ENCODE data around the gene CYP17A1.
A peak's percentile ranks its signal among the peaks of the same experiment; 100 is the strongest.

CYP17A1 gene

DNA sequence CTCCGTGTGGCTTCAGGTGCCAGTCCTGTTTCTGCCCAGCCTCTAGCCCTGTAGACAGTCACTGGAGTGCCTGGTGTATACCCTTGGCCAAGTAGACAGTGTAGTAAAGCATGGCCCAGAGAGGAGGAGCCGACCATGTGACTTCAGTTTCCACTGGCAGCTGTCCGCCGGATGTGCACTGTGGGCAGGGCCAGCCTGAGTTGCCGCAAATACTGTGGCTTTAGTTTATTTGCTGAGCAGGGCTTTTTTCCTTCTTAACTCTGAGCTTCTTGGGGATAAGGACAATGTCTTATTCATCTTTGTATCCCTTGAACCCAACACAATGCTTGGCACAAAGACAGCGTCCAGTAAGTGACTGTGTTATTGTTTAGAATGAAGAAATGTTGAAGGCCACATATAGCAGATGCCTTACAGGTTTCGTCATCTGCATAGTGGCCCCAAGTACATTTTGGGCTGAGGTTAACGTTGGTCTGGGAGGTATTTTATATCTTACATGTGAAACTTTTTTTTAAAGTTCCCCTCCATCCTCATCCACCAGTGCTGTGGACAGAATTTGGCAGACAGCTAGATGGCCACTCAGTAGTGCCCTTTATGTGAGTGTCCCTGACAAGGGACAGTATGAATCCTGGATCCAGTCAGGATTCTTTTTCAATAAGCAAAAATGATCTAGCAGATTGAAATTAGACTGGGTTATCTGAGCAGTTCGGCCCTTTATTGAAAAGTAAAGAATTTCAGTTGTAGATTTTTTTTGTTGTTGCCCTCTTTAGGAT is 40.6 kb downstream of the CYP17A1 start:
- no peak overlapping the region for H3K23ac ChIP-seq (ENCODE audit: low read length in 2 of 2)

DNA sequence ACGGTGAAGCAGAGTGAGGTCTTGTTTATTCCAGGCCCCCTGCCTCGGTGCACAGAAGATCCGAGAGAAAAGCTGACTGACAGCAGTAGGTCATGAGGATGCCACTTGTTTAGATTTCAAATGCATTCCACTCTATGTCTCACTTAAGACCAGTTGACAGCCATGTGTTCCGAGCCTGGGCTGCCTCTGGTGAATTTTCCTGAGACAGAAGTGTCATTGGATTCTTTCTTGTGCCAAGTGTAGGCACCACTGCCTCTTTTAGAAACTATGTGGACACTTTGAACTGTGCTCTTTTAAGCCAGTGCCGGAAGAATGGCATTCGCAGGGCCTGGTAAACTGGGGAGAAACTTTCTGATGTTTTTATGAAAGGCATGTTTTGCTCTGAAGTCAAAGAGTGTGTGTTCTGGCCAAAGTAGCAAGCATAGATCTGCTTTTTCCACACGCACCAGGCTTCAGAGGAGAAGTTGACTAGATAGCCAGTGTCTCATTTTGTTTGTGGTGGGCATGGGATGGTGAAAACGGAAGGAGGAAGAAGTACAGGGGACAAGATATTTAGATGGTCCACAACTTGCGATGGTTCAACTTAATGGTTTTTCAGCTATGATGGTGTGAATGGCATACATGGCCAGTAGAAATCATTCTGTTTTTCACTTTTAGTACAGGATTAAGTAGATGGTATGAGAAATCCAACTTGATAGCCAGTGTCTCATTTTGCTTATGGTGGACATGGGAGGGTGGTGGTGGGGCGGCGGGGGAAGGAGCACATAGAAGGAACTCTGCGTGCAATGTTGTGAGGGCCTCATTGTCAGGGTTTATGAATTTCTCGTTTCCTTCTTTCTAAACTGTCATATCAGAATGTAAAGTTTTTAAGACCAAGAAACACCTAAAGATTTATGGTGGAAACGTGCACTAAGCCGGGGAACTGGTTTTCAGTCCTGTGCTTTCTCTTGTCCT is 41.5 kb downstream of the CYP17A1 start:
- peak; percentile 53 for DNase-seq
- no peak overlapping the region for H2BK15ac ChIP-seq (ENCODE audit: low read depth, poor library complexity, severe bottlenecking)
- H3K79me1 ChIP-seq (replicated peaks; ENCODE audit: low read length, poor library complexity, severe bottlenecking): peaks cover 46% of the 10 kb centered on the region
- H2BK120ac ChIP-seq (ENCODE audit: low read depth, low read length): no peak overlapping the region
- H2AFZ ChIP-seq (ENCODE audit: low read depth, low read length): no peak overlapping the region
- H3K4me2 ChIP-seq (ENCODE audit: low read length, poor library complexity, severe bottlenecking): no peak overlapping the region
- 61% methylated on average over 15 of the region's 15 CpGs for WGBS
- no peak overlapping the region for H3K4ac ChIP-seq (ENCODE audit: low read depth in 1 of 2, low read length in 2 of 2)
- H4K8ac ChIP-seq (ENCODE audit: low read length): no peak overlapping the region
- peaks cover 29 to 56% of the 10 kb centered on the region in 2 experiments for H3K36me3 ChIP-seq (ENCODE audit: control insufficient read depth in 1 of 2, insufficient read depth in 2 of 2, low read depth in 1 of 2, low read length in 2 of 2)
- H3K4me3 ChIP-seq (ENCODE audit: insufficient read depth in 1 of 2, low read depth in 1 of 2, low read length in 2 of 2): no peak overlapping the region
- H2AK5ac ChIP-seq (ENCODE audit: low read length, severe bottlenecking): no peak overlapping the region
- H3K4me1 ChIP-seq (ENCODE audit: control insufficient read depth, insufficient read depth, low read depth, low read length): peaks cover 3% of the 10 kb centered on the region
- no peak overlapping the region for H4K91ac ChIP-seq (ENCODE audit: low read length)
- no peak overlapping the region for H2BK5ac ChIP-seq (ENCODE audit: low read depth, low read length, poor library complexity, severe bottlenecking)
- no peak overlapping the region for H3K27ac ChIP-seq (ENCODE audit: low read length, poor library complexity, severe bottlenecking)
- no peak overlapping the region for H2BK12ac ChIP-seq (ENCODE audit: low read length in 2 of 2)
- H3K9me3 ChIP-seq (ENCODE audit: control insufficient read depth, low read length): no peaks in the 10 kb centered on the region
- H3K27me3 ChIP-seq (ENCODE audit: control insufficient read depth in 1 of 2, insufficient read depth in 1 of 2, low read length in 2 of 2): no peaks in the 10 kb centered on the region
- no peak overlapping the region for H3K14ac ChIP-seq (ENCODE audit: low read length in 2 of 2)
- no peak overlapping the region for H3K9ac ChIP-seq (ENCODE audit: low read length)
- no peak overlapping the region for H3K18ac ChIP-seq (ENCODE audit: low read depth in 1 of 2, low read length in 2 of 2)
- no peak overlapping the region for H3K23ac ChIP-seq (ENCODE audit: low read length in 2 of 2)

More for the DNA sequence above, 40.6 kb downstream of the CYP17A1 start:
- H3K9me3 ChIP-seq (ENCODE audit: control insufficient read depth, low read length): no peaks in the 10 kb centered on the region
- H3K9ac ChIP-seq (ENCODE audit: low read length): peak overlapping the region; percentile 71
- DNase-seq: peak; percentile 67
- no peak overlapping the region for H2AK5ac ChIP-seq (ENCODE audit: low read length, severe bottlenecking)
- H2AFZ ChIP-seq (ENCODE audit: low read depth, low read length): no peak overlapping the region
- no peak overlapping the region for H4K91ac ChIP-seq (ENCODE audit: low read length)
- peaks cover 3% of the 10 kb centered on the region for H3K4me1 ChIP-seq (ENCODE audit: control insufficient read depth, insufficient read depth, low read depth, low read length)
- no peak overlapping the region for H3K27ac ChIP-seq (ENCODE audit: low read length, poor library complexity, severe bottlenecking)
- peak overlapping the region in 1 of 2 experiments; percentile 48 for H3K4me3 ChIP-seq (ENCODE audit: insufficient read depth in 1 of 2, low read depth in 1 of 2, low read length in 2 of 2)
- no peak overlapping the region for H3K4me2 ChIP-seq (ENCODE audit: low read length, poor library complexity, severe bottlenecking)
- H3K18ac ChIP-seq (ENCODE audit: low read depth in 1 of 2, low read length in 2 of 2): no peak overlapping the region
- 88% methylated on average over 7 of the region's 9 CpGs for WGBS
- no peak overlapping the region for H4K8ac ChIP-seq (ENCODE audit: low read length)
- no peak overlapping the region for H3K14ac ChIP-seq (ENCODE audit: low read length in 2 of 2)
- H2BK12ac ChIP-seq (ENCODE audit: low read length in 2 of 2): no peak overlapping the region
- H2BK5ac ChIP-seq (ENCODE audit: low read depth, low read length, poor library complexity, severe bottlenecking): no peak overlapping the region
- no peak overlapping the region for H3K4ac ChIP-seq (ENCODE audit: low read depth in 1 of 2, low read length in 2 of 2)
- no peak overlapping the region for H2BK15ac ChIP-seq (ENCODE audit: low read depth, poor library complexity, severe bottlenecking)
- no peaks in the 10 kb centered on the region for H3K27me3 ChIP-seq (ENCODE audit: control insufficient read depth in 1 of 2, insufficient read depth in 1 of 2, low read length in 2 of 2)
- H3K79me1 ChIP-seq (replicated peaks; ENCODE audit: low read length, poor library complexity, severe bottlenecking): peaks cover 42% of the 10 kb centered on the region
- no peak overlapping the region for H2BK120ac ChIP-seq (ENCODE audit: low read depth, low read length)
- H3K36me3 ChIP-seq (ENCODE audit: control insufficient read depth in 1 of 2, insufficient read depth in 2 of 2, low read depth in 1 of 2, low read length in 2 of 2): peaks cover 29 to 59% of the 10 kb centered on the region in 2 experiments

DNA sequence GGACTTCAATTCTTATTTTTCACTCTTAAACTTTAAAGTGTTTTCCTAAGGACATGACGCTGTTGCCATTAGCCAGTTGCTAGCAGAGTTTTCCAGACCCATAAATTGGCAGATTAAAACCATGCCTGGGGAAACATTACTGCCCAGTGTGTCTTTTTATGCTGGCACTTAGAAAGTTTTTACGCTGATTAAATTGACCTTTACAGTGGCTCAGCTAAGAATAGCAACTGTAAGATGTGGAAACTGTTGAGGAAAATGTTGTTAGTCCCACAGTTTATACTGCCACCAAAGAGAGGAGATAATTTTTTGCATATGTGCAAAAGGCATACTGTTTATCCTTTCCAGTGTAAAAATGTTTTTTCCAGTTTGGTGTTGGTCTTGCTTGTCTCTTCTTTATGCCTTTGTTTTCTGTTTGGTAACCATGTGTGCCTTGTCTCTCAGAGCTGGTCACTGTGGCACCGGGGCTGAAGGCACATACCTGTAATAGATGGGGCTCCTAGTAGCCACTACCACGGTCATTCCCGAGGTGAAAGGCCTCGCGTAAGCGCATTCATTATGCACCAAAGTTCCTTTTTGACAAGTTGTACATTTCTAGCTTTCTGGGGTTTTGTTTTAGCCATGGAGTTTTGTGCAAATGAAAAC is 45.3 kb downstream of the CYP17A1 start:
- 87% methylated on average over 7 of the region's 8 CpGs for WGBS
- H3K4me2 ChIP-seq (ENCODE audit: low read length, poor library complexity, severe bottlenecking): no peak overlapping the region
- no peak overlapping the region for H3K14ac ChIP-seq (ENCODE audit: low read length in 2 of 2)
- no peaks in the 10 kb centered on the region for H3K27me3 ChIP-seq (ENCODE audit: control insufficient read depth in 1 of 2, insufficient read depth in 1 of 2, low read length in 2 of 2)
- peaks cover 3 to 26% of the 10 kb centered on the region in 2 experiments for H3K36me3 ChIP-seq (ENCODE audit: control insufficient read depth in 1 of 2, insufficient read depth in 2 of 2, low read depth in 1 of 2, low read length in 2 of 2)
- H4K8ac ChIP-seq (ENCODE audit: low read length): no peak overlapping the region
- no peak overlapping the region for H3K23ac ChIP-seq (ENCODE audit: low read length in 2 of 2)
- no peak overlapping the region for H2BK5ac ChIP-seq (ENCODE audit: low read depth, low read length, poor library complexity, severe bottlenecking)
- peaks cover 37% of the 10 kb centered on the region for H3K79me1 ChIP-seq (replicated peaks; ENCODE audit: low read length, poor library complexity, severe bottlenecking)
- no peak overlapping the region for H2BK12ac ChIP-seq (ENCODE audit: low read length in 2 of 2)
- H3K4ac ChIP-seq (ENCODE audit: low read depth in 1 of 2, low read length in 2 of 2): no peak overlapping the region
- no peak overlapping the region for H2BK15ac ChIP-seq (ENCODE audit: low read depth, poor library complexity, severe bottlenecking)
- H3K9ac ChIP-seq (ENCODE audit: low read length): peak overlapping the region; percentile 69
- no peak overlapping the region for H4K91ac ChIP-seq (ENCODE audit: low read length)
- H3K9me3 ChIP-seq (ENCODE audit: control insufficient read depth, low read length): no peaks in the 10 kb centered on the region
- H3K27ac ChIP-seq (ENCODE audit: low read length, poor library complexity, severe bottlenecking): no peak overlapping the region
- no peak overlapping the region for H2AK5ac ChIP-seq (ENCODE audit: low read length, severe bottlenecking)
- peaks cover 3% of the 10 kb centered on the region for H3K4me1 ChIP-seq (ENCODE audit: control insufficient read depth, insufficient read depth, low read depth, low read length)
- H3K4me3 ChIP-seq (ENCODE audit: insufficient read depth in 1 of 2, low read depth in 1 of 2, low read length in 2 of 2): no peak overlapping the region
- no peak overlapping the region for H2AFZ ChIP-seq (ENCODE audit: low read depth, low read length)
- H2BK120ac ChIP-seq (ENCODE audit: low read depth, low read length): no peak overlapping the region
- H3K18ac ChIP-seq (ENCODE audit: low read depth in 1 of 2, low read length in 2 of 2): no peak overlapping the region
- peak; percentile 56 for DNase-seq
